Left renal pelvis (tissue), 4 donors: ENCODE measurements around the gene NEDD9. TPM values are rescaled to one million over a fixed set of nuclear protein-coding genes. Genes with fewer than 3 reads are reported as not detected.

ENCODE experiments used
- DNase-seq, 4 donors: peaks; one replicate each; pipeline ENCODE4 v3.0.0-alpha.2; 2013; ENCODE audit warnings: low read depth in 4 of 4, low spot score in 3 of 4
- polyA plus RNA-seq, 4 donors: library from polyadenylated mRNA; unstranded; fragments of 120-200 nt; gene quantifications; one replicate each; pipeline ENCODE4 v1.2.1, GENCODE V29; 2013; ENCODE audit not compliant: insufficient read length in 4 of 4

Gene NEDD9
- polyA plus RNA-seq, 4 donors = 27.5 to 74.7 (median 68.8) TPM

DNA sequence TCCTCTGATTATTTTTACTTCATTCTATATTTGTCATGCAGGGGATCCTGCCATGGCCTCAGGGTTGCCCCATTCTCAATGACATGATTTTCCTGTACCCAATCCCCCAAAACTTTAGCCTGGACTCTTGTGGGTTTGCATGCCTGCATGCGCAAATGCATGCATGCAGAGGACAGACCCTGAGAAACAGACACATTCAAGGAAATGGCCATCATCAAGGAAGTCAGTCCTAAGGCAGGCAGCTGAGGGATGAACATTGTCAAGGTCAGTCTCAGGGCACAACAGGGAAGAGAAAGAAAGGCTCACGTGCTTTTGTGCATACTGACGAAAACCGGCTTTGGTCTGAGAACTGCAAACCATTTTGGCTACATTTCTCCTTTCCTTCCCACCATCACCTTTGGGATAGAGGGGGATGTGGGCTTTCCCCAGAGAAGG is 13.1 kb downstream of the NEDD9 start:
- DNase-seq = no peak

GRCh38 chr6:11218538-11219399 is 13.7 kb downstream of the NEDD9 start:
- no peak for DNase-seq

DNA sequence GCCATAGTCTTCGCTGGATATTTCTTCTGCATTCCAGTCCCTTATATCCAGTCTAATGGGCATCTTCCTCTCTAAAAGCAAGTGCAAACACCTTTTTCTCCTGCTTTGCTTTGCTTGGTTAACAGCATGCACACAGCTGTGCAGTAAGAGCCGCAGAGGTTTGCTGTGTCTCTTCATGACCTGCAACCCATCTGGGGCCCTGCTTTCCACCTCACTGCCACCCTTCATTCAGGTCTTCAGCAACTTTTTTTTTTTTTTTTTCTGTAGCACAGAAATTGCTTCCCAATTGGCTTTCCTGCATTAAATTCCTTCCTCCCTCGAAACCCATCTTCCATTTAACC is 14.4 kb downstream of the NEDD9 start:
- no peak for DNase-seq

- DNase-seq = no peak
These were observed 14.9 kb downstream of the NEDD9 start for GRCh38 chr6:11217360-11218101.

GRCh38 chr6:11215773-11216172 is 16.7 kb downstream of the NEDD9 start:
- no peak for DNase-seq

- no peak for DNase-seq
These were observed 17.6 kb downstream of the NEDD9 start for GRCh38 chr6:11214901-11215300.

GRCh38 chr6:11214084-11214833 is 18.2 kb downstream of the NEDD9 start:
- DNase-seq = no peak

GRCh38 chr6:11213422-11214021 is 18.9 kb downstream of the NEDD9 start:
- no peak for DNase-seq

DNA sequence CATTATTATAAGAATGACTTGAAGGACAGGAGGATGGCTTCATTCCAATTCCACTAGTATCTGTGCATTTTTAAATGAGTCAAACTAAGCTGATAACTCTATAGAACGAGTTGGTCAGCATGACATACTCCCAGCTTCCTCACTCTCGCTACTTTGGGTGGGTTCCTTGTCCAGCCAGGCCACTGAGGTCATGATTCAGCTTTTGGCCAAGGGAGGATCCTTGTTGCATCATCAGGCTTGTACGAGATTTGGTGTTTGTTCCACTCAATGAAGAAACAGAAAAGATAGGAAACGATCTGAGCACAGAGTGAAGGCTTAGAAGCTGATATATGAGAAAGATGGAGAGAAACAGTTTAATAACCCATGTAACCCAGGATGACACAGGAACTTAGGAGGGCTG is 19.8 kb downstream of the NEDD9 start:
- DNase-seq = no peak

- no peak for DNase-seq
These were observed 21.2 kb downstream of the NEDD9 start for GRCh38 chr6:11211254-11211653.

DNA sequence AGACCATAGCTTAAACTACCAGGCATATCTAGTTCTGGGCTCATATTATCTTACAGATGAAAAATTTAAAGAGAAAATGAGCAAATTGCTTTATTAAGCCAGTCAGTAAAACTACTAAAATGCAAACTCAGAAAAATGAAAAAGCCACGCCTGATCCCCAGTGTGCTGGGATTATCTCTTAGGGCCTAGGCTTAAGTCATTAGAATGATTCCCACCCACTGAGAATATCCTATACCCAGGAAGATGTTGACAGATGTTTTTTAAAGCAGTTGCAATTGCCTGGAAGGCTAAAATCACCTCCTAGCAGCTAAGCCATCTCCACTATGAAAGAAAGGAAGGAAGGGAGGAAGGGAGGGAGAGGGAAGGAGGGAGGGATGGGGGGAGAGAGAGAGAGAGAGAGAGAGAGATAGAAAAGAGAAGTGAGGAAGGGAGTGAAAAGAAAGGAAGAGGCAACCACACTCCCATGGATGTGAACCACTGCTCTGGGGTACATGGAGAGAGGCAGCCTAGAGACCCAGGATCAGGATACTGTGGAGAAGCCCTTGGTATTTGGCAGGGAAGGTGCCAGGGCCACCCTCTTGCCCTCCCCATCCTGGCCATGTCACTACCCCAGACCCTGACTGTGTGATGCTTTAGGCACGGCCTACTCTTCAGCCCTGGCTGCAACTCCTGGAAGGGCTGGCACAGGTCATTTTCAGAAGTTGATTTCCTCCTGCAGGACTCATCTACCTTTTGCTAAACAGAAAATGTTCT is 21.9 kb downstream of the NEDD9 start:
- no peak for DNase-seq

GRCh38 chr6:11209906-11210305 is 22.6 kb downstream of the NEDD9 start:
- no peak for DNase-seq

DNA sequence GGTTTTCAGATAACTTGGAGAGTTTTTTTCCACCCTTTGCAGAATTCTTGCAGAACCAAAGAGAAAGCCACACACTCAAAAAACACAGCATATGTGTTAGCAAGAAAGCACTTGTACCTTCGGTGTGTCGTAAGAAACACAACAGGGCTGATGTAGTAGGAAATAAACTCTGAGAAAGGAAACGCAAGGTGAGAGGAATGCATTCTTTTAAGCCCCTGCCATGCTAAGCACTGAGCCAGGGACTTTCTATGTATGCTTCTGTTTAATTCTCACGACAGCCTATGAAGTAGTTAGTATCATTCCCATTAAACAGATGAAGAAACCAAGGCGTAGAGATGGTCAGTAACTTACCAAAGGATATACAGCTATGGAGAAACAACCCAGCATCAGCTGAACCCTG is 23.1 kb downstream of the NEDD9 start:
- DNase-seq = no peak

DNA sequence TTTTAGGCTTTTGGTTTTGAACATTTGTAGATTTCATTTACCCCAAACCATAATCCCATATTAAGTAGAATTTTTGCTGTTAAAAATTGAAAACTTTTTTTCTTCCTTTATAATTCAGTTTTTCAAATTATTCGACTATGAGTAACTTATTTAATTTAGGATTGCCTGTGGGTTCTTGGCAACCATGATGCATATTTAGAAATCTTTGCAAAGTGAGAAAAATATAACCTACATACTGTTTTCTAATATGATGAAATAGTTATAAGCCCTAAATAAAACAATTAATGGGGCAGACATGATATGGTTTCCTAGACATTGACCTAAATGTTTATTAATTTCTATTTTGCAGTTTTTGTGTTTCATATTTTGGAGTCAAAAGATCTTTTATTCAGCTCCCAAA is 23.6 kb downstream of the NEDD9 start:
- DNase-seq = no peak

- DNase-seq = no peak
These were observed 24.2 kb downstream of the NEDD9 start for GRCh38 chr6:11208267-11208666.

DNA sequence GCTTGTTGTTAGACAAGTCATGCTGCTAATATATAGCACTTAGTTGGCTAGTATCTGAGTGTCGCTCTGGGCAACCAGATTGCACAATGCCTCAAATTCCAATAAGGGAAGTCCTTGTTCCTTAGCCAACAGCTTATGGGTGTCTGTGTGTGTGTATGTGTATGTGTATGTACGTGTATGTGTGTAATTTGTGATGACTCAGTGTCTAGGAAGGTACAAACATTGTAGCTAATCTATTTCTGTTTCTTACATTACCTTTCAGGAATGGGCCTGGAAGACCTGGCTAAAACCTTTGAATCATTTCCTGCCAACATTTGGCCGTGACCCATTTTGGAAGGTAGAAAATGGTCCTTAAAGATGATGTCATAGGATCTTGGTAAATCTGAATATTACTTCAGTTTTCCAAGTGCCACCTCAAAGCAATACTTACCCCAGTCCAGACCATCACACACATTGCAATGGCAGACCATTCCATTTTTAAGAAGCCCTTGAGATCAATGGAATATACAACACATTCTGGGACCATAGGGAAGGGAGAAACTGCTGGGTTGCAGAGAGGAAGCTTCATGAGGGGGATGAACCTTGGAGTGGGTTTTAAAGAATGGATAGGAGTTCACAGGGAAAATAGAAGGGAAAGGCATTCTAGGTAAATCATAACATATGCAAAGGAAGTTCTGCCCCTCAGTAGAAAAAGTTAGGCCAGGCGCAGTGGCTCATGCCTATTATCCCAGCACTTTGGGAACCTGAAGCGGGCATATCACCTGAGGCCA is 25.1 kb downstream of the NEDD9 start:
- DNase-seq = no peak

DNA sequence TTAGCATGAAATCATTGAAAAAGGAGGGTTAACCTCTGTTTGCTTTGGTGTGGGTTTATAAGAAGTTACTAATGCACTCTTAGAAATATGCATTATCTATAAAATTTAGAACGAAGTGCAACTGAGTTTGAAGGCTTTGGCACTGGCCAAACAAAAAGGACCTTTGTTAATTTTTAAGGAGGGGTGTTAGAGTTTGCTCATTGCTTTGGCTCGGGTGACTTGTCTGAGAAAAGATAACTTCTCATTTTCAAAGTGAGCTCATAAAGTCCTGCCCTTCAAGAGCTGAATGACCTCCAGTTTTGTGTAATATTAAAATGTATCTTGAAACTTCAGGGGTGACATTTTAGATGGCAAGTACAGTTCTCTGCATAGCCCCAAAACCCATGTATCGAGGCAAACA is 25.9 kb downstream of the NEDD9 start:
- no peak for DNase-seq

DNA sequence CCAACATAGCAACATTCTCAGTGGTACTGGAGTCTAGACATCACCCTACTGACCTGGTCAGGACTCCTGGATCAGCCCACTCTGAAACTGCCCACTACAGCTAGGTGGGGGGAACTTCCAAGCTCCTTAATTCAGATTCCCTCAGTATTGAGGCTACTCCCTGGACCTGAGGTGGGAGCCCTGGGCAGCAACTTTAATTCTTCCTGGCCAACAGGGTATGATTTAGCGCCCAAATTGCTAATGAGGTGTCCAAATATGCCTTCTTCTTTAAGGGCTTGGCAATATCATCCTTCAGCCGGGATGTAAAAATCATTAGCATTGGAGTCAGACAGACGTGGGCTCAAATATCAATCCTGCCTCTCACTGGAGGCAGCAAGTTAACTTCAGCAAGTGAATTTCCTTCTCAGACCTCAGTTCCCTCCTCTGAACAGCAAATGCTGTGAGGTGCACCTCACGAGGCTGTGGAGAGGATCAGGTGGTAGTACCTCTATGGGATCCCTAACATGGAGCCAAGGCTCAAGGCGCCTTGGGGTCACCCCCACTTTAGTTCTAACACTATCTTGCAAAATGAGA is 27.6 kb downstream of the NEDD9 start:
- DNase-seq = no peak

DNA sequence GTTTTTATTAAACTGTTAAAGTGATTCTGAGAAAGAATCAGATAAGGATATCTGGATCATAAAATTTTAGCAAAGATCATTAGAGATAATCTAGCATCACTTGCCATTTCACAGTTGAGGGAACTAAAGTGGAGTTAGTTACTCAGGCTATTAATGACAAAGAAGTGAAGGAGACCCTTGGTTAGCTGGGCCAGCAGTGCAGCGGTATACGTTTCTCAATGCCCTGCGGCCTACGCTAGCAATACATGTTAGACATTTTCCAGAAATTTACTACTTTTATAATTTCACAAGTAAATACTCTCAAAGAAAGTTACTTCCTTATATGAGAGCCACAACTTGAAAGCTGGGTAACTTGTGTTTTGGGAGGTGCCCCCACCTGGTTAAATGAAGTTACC is 28.5 kb downstream of the NEDD9 start:
- DNase-seq = no peak
